B cell (primary cell): ENCODE measurements around the gene ADGRV1.

Experiments used
- EZH2 ChIP-seq: IDR thresholded peaks from 2 replicates; pipeline ENCODE4 v1.6.1; 2012; ENCODE audit warnings: borderline replicate concordance, low read depth, mild to moderate bottlenecking, moderate library complexity, low read length; ENCODE audit not compliant: insufficient read depth, poor library complexity, severe bottlenecking
- TF ChIP-seq, protein P1 (sequence below): fragments of 200-600 bp; IDR thresholded peaks from one replicate; pipeline ENCODE4 v1.8.0; 2022; ENCODE audit warnings: antibody characterized with exemption, mild to moderate bottlenecking

DNA sequence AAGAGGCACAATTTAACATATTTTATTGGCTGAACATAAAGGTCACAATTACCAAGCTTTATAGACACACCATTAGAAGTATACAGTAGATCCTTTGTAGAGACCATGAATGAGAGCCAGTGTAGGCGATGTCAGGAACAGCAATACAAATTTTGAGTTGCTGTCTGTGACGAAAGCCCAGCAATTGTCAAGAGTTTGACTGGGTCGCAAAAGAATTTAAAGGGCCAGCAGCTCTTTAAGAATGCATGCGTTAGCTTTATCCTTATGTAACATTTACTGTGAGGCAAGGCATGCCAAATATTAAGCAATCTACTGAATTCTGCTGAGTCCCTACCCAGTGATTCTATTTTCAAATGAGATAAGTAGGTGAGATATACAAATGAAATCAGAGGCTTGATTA, 587.6 kb downstream of the ADGRV1 start:
- TF ChIP-seq, protein P1, sequence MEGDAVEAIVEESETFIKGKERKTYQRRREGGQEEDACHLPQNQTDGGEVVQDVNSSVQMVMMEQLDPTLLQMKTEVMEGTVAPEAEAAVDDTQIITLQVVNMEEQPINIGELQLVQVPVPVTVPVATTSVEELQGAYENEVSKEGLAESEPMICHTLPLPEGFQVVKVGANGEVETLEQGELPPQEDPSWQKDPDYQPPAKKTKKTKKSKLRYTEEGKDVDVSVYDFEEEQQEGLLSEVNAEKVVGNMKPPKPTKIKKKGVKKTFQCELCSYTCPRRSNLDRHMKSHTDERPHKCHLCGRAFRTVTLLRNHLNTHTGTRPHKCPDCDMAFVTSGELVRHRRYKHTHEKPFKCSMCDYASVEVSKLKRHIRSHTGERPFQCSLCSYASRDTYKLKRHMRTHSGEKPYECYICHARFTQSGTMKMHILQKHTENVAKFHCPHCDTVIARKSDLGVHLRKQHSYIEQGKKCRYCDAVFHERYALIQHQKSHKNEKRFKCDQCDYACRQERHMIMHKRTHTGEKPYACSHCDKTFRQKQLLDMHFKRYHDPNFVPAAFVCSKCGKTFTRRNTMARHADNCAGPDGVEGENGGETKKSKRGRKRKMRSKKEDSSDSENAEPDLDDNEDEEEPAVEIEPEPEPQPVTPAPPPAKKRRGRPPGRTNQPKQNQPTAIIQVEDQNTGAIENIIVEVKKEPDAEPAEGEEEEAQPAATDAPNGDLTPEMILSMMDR = no peak
- no peak for TF ChIP-seq EZH2
